Stimulated activated CD8-positive, alpha-beta memory T cell treated with anti-CD3 and anti-CD28 coated beads, Interleukin-4, amount 100 ng/mL, for 24 hours (primary cell): Measurements from ENCODE around the gene HS3ST1.

Experiments
- DNase-seq: peaks from one replicate; pipeline ENCODE4 v3.0.0-alpha.2; 2020; ENCODE audit warnings: low read depth

The HS3ST1 gene

DNA sequence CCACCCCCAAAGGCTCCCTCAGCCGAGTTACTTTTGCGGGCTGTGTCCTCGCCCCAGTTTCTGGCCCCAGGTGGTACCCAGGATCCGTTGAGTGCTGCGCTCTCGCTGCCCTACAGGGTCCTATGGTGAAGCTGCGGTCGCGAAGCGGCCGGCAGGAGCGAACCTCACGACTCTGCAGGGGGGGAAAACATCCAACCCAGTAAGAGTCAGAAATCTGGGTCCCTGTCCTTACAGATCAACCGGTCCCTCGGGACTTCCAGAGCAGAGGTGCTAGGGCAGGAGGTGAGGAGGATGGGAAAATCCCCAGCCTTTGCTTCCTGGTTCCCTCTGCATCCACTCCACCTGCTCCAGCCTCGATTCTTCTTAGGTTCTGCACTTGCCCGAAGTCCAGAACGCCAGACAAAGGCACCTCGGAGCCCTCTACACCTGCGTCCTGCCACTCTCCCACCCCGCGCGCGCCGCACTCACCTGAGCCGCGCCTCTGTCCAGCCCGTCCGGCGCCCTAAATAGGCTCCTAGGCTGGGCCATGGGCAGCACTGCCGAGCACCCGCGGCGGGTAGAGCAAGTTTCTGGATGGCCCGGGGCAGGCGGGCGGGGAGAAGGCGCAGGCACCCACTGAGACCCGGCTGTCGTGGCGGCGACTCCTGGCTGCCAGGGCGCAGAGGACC, at the start of gene HS3ST1:
Gene HS3ST1 (minus strand): TSS at position 664 of the 668 bp plus-strand sequence. CDS start 28,889 bp downstream, outside the sequence.
- no peak for DNase-seq

DNA sequence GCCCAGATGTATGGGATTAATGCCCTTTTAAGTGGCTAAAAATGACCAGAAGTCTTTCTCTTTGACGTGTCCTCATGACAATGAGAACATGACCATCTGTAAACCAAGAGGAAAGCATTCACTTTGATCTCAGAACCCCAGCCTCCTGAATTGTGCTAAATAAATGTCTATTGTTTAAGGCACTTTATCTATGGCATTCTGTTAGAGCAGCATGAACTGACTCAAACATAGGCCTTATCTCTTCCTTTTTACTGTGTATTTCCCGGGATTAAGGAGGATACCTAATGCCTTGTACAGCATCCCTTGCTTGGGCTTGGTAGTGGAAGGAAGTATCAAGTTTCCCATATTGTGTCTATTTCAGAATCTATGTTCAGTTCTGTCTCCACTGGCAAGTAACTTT, 47.2 kb upstream of the HS3ST1 start:
- DNase-seq, result no peak

DNA sequence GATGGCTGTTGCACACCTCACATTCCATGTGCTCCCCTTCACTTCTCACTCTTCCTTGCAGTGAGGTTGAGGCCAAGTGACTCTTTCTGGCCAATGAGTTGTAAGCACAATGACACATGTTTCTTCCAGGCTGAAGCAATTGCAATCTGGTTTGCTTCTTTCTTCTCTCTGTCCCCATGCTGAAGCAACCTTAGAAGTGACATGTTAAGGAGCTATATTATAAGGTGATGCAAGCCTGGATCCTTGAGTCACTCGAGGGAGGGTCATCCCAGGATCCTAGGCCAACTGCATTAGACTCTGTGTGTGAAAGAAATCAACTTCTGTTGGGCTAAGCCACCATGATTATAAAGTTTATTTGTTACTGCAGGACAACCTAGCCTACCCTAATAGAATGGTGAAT, 45.5 kb upstream of the HS3ST1 start:
- no peak for DNase-seq

DNA sequence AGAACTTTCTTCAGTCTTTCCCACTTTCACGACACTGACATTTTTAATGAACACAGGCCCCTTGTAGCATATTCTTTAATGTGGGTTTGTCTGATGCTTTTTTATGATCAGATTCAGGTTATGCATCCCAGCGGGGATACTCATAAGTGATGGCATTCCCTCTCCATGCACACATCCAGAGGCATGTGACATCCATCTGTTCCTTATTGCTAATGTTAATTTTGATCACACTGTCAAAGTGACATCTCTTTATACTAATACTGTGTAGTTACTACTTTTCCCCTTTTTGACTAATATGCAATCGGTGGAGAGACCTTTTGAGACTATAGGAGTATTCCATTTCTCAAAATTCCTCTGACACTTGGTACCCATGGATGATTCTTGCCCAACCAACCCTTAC, 43.8 kb upstream of the HS3ST1 start:
- no peak for DNase-seq

DNA sequence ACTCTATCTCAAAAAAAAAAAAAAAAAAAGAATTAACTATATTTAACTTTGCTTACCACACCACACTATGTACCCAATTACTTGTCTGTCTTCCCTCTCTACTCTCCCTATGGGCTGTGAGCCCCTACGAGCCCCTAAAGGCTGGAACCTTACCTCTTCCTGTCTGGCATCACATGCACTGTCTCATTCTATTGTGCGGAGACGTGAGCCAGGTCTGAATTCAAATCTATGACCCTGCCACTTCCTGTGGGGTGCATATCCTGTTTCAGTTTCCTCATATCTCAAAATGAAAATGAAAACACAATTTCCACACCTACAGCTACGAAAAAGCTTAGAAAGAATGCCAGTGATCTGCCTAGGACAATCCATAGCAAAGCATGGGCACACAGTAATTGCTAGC, 42.9 kb upstream of the HS3ST1 start:
- no peak for DNase-seq

GRCh38 chr4:11471046-11471441, 42.4 kb upstream of the HS3ST1 start:
- DNase-seq, result no peak

DNA sequence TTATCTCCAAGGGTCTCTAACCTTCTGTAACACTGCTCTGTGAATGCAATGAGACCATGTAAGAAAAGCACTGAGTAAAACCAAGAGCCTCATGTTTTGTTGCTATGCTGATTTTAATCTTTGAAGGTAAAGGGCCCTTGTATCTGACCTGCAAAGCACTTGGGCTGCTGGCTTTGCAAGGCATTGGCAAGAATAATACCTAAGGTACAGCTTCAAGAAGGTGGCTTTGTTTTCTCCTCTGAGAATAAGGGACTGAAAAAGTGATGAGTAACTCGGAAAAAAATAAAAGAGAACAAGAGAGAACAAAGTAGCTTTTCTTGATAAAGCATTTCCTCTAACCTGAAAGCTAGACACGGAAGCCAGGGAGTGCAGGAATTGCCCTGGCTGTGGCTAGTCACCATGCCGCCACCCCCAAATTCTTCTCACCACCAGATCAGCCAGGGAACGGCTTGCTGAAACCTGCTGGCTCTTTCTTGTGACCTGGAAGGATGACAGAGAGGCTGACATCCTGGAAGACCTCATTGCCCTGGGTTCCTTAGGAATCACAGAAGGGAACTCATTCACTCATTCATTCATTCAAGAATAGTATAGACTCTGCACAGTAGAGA, 41.8 kb upstream of the HS3ST1 start:
- no peak for DNase-seq

- no peak for DNase-seq
Observed at GRCh38 chr4:11469650-11470437, 41.1 kb upstream of the HS3ST1 start.

- no peak for DNase-seq
Observed at GRCh38 chr4:11468901-11469300, 40.2 kb upstream of the HS3ST1 start.

GRCh38 chr4:11467931-11468330, 39.2 kb upstream of the HS3ST1 start:
- DNase-seq, result no peak

DNA sequence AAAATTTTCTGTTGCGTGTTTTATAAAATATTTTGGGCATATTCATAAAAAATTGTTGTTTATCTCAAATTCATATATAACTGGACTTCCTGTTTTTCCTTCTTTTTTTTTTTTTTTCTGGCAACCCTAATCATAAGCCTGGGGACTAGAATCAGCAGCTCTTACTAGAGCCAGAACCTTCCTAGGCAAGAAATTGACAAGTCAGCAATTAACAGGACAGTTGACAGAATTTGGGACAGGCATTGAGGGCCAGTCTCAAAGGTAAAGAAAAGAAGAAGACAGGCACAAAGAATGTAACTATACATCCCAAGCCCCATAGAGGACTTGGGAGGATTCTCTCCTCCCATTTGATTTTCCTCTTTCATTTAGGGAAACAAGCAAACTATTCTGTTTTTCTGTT, 35.0 kb upstream of the HS3ST1 start:
- DNase-seq, result no peak

DNA sequence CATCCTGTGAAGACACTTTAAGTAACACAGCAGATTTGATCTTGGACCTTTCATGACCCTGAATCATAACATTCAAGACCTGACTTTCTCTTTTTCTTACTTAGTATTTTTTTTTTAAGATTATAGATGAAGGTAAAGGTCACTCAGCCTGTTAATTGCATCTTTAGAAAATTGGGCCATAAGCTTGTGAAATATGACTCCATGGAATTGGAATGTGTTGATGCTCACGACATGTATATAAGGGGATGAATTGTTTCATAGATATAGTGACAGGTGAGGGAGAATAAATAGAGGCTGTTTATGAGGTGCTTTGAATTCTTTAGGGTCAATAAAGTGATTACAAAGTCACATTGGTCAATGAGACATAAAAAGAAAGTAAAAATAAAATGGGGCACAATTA, 27.7 kb upstream of the HS3ST1 start:
- no peak for DNase-seq

GRCh38 chr4:11455201-11455835, 26.6 kb upstream of the HS3ST1 start:
- DNase-seq, result no peak

DNA sequence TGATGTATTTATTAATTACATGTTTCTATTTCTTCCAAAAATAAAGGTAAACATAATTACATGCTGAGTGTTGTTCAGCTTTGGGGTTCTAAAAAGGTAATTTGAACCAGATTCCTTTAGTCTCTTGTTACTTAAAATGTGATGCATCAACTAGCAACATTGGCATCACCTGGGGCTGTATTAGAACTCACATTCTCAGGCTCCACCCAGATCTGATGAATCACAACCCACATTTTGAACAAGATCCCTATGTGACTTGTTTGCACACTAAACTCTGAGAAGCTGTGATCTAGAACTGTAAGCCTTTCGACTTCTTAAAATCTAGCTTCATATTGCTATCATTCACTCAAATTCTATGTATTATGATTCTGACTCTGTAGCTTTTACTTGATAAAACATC, 23.0 kb upstream of the HS3ST1 start:
- DNase-seq, result no peak

- no peak for DNase-seq
Observed at GRCh38 chr4:11446155-11446811, 17.6 kb upstream of the HS3ST1 start.

DNA sequence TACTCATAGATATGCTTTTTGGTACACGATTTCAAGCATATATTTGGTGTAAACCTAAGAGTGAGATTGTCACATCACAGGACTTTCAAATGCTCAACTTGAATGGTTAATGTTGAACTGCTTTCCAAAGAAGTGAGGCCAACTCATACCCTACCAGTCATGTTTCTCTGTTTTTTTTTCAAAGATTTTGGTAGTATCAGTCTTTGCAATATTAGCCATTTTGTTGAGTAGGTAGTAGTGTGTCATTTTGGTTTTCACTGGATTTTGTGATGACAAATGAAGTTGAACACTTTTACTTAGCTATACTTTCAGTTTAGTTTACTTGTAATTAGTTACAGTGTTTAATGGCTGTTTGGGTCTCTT, 12.5 kb upstream of the HS3ST1 start:
- no peak for DNase-seq

- DNase-seq, result no peak
Observed at GRCh38 chr4:11440481-11441193, 11.9 kb upstream of the HS3ST1 start.

- no peak for DNase-seq
Observed at GRCh38 chr4:11439836-11440235, 11.1 kb upstream of the HS3ST1 start.

DNA sequence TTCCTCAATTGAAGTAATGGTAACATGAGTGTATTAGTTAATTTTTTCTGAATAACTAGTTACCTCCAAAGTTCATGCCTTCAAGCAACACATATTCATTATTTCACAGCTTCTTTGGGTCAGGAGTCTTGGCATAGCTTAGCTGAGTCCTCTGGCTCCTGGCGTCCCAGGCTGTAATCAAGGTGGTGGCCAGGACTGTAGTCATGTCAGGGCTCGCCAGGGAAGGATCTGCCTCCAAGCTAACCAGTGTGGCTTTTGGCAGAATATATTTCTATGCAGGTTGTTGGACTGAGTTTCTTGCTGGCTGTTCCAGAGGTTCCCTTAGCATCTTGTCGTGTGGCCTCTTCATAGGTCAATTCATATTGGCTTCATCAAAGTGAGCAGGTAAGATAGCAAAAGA, 10.0 kb upstream of the HS3ST1 start:
- no peak for DNase-seq

DNA sequence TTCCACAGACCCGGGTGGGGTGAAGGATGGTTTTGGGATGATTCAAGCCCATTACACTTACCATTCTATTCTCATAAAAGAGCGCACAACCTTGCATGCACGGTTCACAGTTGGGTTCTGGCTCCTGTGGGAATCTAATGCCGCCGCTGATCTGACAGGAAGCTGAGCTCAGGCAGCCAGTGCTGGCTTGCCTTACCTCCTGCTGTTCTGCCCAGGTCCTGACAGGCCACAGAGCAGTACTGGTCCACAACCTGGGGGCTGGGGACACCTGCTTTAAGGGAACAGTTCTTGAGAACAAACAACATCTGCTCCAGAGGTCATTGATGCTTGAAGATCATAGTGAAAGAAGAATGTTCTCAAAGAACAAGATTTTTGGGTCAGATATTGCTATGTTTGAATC, 8.0 kb upstream of the HS3ST1 start:
- no peak for DNase-seq

- no peak for DNase-seq
Observed at GRCh38 chr4:11436084-11436483, 7.4 kb upstream of the HS3ST1 start.

- DNase-seq, result no peak
Observed at GRCh38 chr4:11435557-11435956, 6.9 kb upstream of the HS3ST1 start.
